Activated CD4-positive, alpha-beta memory T cell treated with anti-CD3 and anti-CD28 coated beads for 36 hours (primary cell): ENCODE results near the gene CALB2. TPM values are rescaled to one million over a fixed set of nuclear protein-coding genes. Genes with fewer than 3 reads are reported as not detected.

Experiments
- CTCF ChIA-PET: fragments of 350-600 bp; sonication (Branson Sonifier 250); formaldehyde crosslinking; loops from one replicate; lab custom pipeline; 2021; ENCODE audit warnings: antibody characterized with exemption, inconsistent platforms; lab: Charles Lee
- POLR2A ChIA-PET: fragments of 350-600 bp; sonication (Branson Sonifier 250); formaldehyde crosslinking; loops from one replicate; lab custom pipeline; 2021; ENCODE audit warnings: antibody characterized with exemption; lab: Charles Lee
- DNase-seq: peaks from one replicate; pipeline ENCODE4 v3.0.0-alpha.2; 2020
- H3K27ac Mint-ChIP-seq: one replicate; pipeline ENCODE4 v1.8.0; 2021; ENCODE audit warnings: mixed read lengths
- H3K27me3 Mint-ChIP-seq: one replicate; pipeline ENCODE4 v1.8.0; 2021; ENCODE audit warnings: mixed read lengths
- H3K36me3 Mint-ChIP-seq: one replicate; pipeline ENCODE4 v1.8.0; 2021; ENCODE audit warnings: mixed read lengths
- H3K4me1 Mint-ChIP-seq: one replicate; pipeline ENCODE4 v1.8.0; 2021; ENCODE audit warnings: low read depth, mixed read lengths
- H3K4me3 Mint-ChIP-seq: one replicate; pipeline ENCODE4 v1.8.0; 2021; ENCODE audit warnings: mild to moderate bottlenecking, mixed read lengths
- H3K9me3 Mint-ChIP-seq: one replicate; pipeline ENCODE4 v1.8.0; 2021; ENCODE audit warnings: mixed read lengths
- intact Hi-C: fragments of 100-400 bp; cut with micrococcal nuclease; formaldehyde crosslinking; loops from one replicate; pipeline ENCODE4 v1.15.1; 2023
- total RNA-seq, 2 experiments: library from RNA; stranded (reverse); gene quantifications; one replicate each; pipeline ENCODE4 v1.2.3, GENCODE V29; 2021

The CALB2 gene
- total RNA-seq, 2 experiments from 2014 or later = not detected

DNA sequence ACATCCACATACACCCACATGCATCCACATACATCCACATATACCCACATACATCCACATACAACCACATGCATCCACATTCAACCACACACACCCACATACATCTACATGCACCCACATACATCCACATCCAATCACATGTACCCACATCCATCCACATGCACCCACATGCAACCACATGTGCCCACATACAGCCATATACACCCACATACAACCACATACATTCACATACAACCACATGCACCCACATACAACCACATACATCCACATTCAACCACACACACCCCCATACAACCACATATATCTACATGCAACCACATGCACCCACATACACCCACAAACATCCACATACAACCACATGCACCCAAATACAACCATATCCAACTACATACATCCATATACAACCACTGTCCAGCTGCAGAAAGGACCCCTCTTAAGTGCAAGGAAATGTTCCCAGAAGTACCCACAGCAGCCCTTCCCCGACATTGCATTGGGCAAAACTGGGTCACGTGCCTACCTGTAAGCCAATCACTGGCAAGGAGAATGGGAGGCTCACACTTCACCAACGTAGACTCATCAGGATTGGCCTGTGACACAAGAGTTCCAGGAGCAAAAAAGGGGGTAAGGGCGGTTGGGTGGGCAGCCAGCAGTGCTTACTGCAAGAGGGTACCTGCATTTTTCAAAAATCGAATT lies 18.1 kb downstream of the CALB2 start:
- H3K27ac Mint-ChIP-seq = no peak overlapping the region
- POLR2A ChIA-PET = no interaction called here
- H3K4me3 Mint-ChIP-seq = no peak overlapping the region
- no peaks in the 10 kb centered on the region for H3K4me1 Mint-ChIP-seq
- no peaks in the 10 kb centered on the region for H3K9me3 Mint-ChIP-seq
- intact Hi-C loops = no loop called here
- no peaks in the 10 kb centered on the region for H3K36me3 Mint-ChIP-seq
- peaks cover 14% of the 10 kb centered on the region for H3K27me3 Mint-ChIP-seq
- no peak for DNase-seq
- CTCF ChIA-PET = interaction anchor here (1.0 kb wide), 1 partner anchor 123 kb away, joined by 3 read pairs; no protein-coding TSS in a partner anchor

DNA sequence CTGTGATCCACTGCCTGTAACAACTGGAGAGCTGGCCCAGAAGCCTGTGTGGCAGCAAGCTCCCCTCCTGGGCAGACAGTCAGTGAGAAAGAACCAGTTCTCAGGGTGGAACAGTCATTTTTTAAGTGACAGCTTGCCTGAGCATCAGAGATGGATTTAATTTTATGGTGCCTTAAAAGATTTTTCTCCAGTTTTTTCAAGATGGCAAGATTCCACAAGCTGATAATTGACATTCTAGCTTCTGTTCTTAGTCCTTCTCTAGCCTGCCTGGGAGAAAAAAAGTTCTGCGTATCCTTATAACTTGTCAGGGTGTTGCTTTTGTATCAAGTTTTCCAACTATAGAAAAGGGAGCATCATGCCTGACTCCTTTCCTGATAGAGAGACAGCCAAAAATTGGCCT lies 21.2 kb downstream of the CALB2 start:
- no peak overlapping the region for H3K27ac Mint-ChIP-seq
- ChIA-PET CTCF (no interaction called here), POLR2A (no interaction called here)
- H3K9me3 Mint-ChIP-seq = no peaks in the 10 kb centered on the region
- DNase-seq = no peak
- H3K4me1 Mint-ChIP-seq = no peaks in the 10 kb centered on the region
- H3K4me3 Mint-ChIP-seq = no peak overlapping the region
- intact Hi-C loops = no loop called here
- peaks cover 8% of the 10 kb centered on the region for H3K27me3 Mint-ChIP-seq
- no peaks in the 10 kb centered on the region for H3K36me3 Mint-ChIP-seq

DNA sequence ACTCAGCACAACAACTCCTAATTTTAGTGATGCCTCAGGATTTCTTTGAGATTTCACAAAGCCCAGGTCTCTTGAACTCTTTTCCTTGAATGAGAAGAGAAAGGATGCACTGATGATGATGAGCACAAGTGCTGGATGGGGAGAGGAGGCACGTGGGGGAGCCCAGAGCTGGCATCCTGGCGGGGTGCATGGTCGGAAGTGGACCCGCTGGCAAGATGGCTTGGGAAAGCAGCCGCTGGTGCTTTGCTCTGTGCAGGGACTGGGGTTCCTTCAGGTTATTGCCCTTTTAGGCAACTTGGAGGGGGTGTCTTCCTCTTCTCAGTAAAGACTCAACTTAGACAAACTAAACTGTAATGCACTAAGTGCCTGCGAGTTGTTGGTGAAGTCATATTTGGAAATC lies 22.3 kb downstream of the CALB2 start:
- Mint-ChIP-seq H3K27ac (no peak overlapping the region), H3K9me3 (no peaks in the 10 kb centered on the region), H3K27me3 (peaks cover 12% of the 10 kb centered on the region), H3K36me3 (no peaks in the 10 kb centered on the region), H3K4me3 (no peak overlapping the region), H3K4me1 (no peaks in the 10 kb centered on the region)
- DNase-seq = no peak
- CTCF ChIA-PET = no interaction called here
- intact Hi-C loops = no loop called here
- POLR2A ChIA-PET = no interaction called here

DNA sequence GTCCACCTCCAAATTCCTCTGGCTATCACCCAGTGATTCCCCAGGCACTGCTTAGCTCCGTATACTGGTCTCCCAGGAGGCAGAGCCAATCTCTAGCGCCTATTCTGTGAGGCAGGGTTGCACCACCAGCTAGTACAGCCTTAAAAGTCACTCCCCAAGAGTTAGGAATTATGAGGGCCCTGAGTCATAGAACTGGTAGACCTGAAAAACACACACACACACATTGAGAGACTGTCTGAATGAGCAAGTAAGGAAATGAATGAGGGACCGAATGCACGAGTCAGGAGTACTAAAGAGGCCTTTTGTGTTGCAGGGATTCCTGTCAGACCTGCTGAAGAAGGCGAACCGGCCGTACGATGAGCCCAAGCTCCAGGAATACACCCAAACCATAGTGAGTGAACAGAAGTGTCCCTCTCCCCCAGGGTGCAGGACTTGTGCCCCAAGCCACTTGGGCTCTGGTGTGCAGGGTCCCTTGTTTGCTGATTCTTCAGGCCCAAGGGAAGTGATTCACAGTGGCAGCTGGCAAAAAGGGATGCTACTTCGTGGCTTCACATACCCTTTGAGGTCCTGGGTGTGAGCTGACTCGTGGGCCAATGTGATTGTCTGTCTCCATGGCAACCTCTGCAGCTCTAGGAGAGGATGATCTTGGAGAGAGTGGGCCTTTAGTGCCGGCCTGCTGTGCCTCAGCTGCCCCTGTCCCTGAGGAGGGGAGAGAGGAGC lies 24.7 kb downstream of the CALB2 start:
- Mint-ChIP-seq H3K27ac (no peak overlapping the region), H3K4me3 (no peak overlapping the region), H3K27me3 (peaks cover 18% of the 10 kb centered on the region), H3K4me1 (no peaks in the 10 kb centered on the region), H3K9me3 (no peaks in the 10 kb centered on the region), H3K36me3 (no peaks in the 10 kb centered on the region)
- POLR2A ChIA-PET = no interaction called here
- DNase-seq = no peak
- CTCF ChIA-PET = no interaction called here
- intact Hi-C loops = no loop called here

DNA sequence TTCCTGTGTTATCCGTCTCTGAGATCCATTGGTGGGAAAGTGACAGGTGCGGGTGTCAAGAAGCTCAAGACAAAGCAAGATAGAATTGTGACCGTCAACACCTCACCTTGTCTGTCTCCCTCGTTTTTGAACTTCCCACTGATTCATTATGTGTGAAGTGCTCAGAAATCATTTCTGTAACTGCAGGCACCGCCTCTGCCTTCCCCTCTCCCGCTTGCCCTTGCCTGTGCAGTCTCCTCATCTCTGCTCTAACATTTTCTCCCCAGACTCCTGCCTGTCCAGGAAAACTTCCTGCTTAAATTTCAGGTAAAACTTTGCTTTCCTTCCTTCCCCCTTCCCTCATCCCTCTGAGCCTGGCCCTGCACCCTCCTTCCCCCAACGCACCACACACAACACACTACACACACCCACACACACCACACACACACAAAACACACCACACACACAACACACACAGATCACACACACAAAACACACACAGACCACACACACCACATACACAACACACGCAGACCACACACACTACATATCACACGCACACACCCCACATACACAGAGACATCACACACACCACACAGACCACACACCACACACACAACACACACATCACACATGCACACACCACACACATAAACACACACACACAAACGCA lies 25.7 kb downstream of the CALB2 start:
- no peak for DNase-seq
- no peak overlapping the region for H3K4me3 Mint-ChIP-seq
- no peaks in the 10 kb centered on the region for H3K4me1 Mint-ChIP-seq
- H3K27me3 Mint-ChIP-seq = peaks cover 21% of the 10 kb centered on the region
- intact Hi-C loops = no loop called here
- ChIA-PET CTCF (no interaction called here), POLR2A (no interaction called here)
- no peak overlapping the region for H3K27ac Mint-ChIP-seq
- no peaks in the 10 kb centered on the region for H3K36me3 Mint-ChIP-seq
- H3K9me3 Mint-ChIP-seq = no peaks in the 10 kb centered on the region

DNA sequence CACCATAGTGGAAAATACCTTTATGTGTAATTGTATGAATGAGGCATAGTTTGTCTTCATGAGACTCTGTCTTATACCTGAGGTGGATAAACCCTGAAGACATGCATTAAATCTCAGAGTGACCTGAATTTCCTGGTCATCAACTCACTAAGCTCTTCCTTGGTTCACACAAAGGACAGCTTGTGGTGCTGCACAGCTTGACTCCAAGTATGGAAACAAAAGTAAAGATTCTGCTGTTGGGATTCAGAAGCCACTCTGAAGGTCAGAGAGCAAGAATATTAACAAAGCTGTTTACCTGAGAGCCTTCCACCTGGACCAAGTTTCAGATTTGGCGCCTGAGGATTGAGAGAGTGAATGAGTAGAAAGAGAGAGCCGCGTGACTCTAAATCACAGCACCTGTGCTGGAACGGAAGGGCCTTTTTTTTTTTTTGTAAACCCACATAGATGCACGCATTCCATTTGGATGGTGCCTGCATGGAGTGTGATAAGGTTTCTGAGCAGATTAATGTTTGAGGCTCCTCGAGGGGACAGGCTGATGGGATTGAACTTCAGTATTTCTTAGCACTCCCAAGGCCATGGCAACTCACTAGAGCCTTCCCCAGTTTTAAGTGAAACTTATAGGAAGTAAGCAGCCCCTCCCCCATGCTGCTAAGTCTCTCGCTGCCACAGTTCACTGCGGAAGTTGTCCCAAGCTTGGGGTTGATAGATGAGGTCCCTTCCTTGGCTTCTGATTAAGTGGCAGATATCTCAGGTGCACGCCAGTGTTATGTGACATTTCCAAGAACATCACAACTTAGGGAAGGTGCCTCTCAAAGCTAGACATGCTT lies 28.7 kb downstream of the CALB2 start:
- no peaks in the 10 kb centered on the region for H3K4me1 Mint-ChIP-seq

DNA sequence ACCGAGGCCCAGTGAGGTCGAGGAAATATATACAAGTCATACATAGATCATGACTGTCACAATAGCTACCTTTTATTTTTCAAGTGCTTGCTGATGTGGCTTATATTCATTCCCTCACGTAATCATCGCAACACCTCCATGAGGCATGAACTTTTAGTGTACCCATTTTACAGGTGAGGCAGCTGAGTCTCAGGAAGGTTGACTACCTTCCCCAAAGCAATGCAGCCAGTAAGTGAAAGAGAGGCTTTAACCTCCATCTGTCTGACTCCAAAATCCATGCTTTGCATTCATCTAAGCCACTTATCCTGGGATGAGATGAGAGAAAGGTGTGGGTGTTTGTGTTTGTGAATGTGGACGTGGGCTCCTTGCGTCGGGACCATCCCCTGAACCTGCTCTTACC lies 30.8 kb downstream of the CALB2 start:
- intact Hi-C loops = no loop called here
- Mint-ChIP-seq H3K9me3 (no peaks in the 10 kb centered on the region), H3K4me1 (no peaks in the 10 kb centered on the region), H3K27ac (no peak overlapping the region), H3K27me3 (peaks cover 32% of the 10 kb centered on the region), H3K36me3 (no peaks in the 10 kb centered on the region), H3K4me3 (no peak overlapping the region)
- POLR2A ChIA-PET = no interaction called here
- DNase-seq = no peak
- CTCF ChIA-PET = interaction anchor here (1.5 to 1.9 kb wide), 2 partner anchors 24 to 31 kb away, joined by 4 to 5 read pairs; partner anchors contain the start of gene CALB2

More for the DNA sequence above, 28.7 kb downstream of the CALB2 start:
- CTCF ChIA-PET = interaction anchor here (1.1 kb wide), 1 partner anchor 25 kb away, joined by 5 read pairs; no protein-coding TSS in a partner anchor
- no peaks in the 10 kb centered on the region for H3K36me3 Mint-ChIP-seq
- no peak overlapping the region for H3K4me3 Mint-ChIP-seq
- no peak for DNase-seq
- POLR2A ChIA-PET = no interaction called here
- no peak overlapping the region for H3K27ac Mint-ChIP-seq
- H3K27me3 Mint-ChIP-seq = peaks cover 28% of the 10 kb centered on the region
- H3K9me3 Mint-ChIP-seq = no peaks in the 10 kb centered on the region
- intact Hi-C loops = no loop called here

DNA sequence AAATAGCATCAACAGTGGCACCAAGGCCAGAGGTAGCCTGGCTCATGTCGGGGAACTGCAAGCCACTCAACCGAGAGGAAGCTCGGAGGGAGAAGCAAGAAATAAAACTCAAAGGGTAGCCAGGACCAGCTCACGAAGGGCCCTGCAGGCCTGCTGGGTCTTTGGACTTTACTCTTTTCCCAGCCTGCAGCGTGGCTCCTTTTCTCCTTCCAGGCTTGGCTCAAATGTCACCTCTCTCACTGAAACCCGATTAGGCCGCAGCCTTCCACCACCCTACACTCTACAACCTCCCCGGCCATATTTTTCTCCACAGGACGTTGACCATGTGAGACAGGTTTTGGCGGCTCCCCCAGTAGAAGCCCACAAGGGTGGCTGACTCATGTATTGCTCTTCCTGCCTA lies 38.1 kb downstream of the CALB2 start:
- intact Hi-C loops = no loop called here
- Mint-ChIP-seq H3K27ac (no peak overlapping the region), H3K4me3 (no peak overlapping the region), H3K9me3 (no peaks in the 10 kb centered on the region), H3K36me3 (no peaks in the 10 kb centered on the region), H3K4me1 (no peaks in the 10 kb centered on the region), H3K27me3 (peaks cover 13% of the 10 kb centered on the region)
- CTCF ChIA-PET = no interaction called here
- POLR2A ChIA-PET = no interaction called here
- DNase-seq = no peak

DNA sequence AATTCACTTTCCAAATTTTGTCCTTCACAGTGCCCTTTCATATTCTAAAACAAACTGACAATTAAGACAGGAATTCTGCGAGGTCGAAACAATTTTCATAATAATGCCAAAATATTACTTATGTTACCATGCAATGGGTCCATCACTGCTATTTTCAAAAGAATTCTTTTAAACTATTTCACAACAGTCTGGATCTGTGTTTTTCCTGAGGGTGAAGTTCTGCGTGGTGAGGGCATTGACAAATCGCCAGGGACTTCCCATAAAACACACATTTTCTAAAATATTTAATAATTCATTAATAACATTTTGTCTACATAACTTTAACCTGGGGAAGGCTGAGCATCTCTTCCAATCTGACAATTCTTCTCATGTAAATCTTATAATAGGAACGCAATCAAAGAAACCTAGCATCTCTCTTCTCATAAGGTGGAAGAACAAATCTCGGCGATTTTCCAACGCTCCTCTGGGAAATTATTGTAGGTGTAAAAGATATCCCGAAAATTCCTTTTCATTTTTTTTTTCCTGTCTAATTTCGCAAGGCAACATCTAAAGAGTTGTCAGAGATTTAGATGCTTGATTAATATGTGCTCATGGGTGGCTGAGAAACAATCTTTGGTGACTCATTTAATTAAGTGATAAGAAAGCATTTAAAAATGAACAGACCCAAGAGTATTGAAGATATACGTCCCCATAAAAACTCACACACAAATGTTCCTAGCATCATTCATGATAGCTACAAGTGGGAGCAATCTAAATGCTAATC lies 41.5 kb downstream of the CALB2 start:
- Mint-ChIP-seq H3K27me3 (peaks cover 13% of the 10 kb centered on the region), H3K4me1 (no peaks in the 10 kb centered on the region), H3K36me3 (no peaks in the 10 kb centered on the region), H3K9me3 (no peaks in the 10 kb centered on the region), H3K27ac (no peak overlapping the region), H3K4me3 (no peak overlapping the region)
- no peak for DNase-seq
- ChIA-PET CTCF (interaction anchor here (1.2 kb wide), 1 partner anchor 13 kb away, joined by 5 read pairs; no protein-coding TSS in a partner anchor), POLR2A (no interaction called here)
- intact Hi-C loops = no loop called here

DNA sequence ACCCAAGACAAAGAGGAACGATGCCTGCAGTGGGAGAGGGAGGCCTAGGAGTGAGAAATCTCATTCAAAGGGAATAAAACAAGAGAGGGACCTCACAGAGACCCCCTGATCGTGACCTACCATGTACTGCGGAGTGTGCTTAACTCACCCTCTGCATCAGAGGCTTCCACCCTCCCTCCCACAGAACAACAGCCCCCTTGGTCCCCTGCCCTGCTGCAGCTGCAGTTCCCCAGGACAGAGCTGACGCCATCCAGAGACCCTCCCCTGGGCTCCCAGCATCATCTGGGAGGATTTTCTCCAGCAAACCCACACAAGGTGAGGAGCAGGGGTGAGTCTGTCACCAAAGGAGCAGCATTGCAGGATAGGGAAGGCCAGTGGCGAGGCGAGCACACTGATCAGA lies 43.5 kb downstream of the CALB2 start:
- no peak overlapping the region for H3K27ac Mint-ChIP-seq
- no peaks in the 10 kb centered on the region for H3K9me3 Mint-ChIP-seq
- CTCF ChIA-PET = no interaction called here
- POLR2A ChIA-PET = no interaction called here
- no peak for DNase-seq
- no peaks in the 10 kb centered on the region for H3K36me3 Mint-ChIP-seq
- H3K4me3 Mint-ChIP-seq = no peak overlapping the region
- H3K27me3 Mint-ChIP-seq = peaks cover 14% of the 10 kb centered on the region
- intact Hi-C loops = no loop called here
- peaks cover 3% of the 10 kb centered on the region for H3K4me1 Mint-ChIP-seq

DNA sequence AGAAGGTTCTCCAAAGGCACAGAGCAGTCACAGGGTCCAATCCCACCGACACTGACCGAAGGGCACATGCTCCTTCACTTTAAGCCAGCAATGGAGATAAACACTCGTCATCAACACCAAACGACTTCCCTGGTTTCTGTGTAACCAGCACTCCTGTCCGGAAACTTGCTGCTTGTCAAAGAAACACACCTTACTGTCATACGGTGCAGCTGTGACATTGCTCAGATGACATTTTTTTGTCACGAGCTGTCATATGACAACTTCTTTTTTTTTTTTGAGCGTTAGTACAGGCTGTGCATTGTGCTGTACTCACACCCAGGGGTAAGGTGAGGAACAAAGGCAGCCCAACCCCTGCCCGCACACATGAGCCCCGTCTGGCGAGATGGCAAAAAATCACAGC lies 44.2 kb downstream of the CALB2 start:
- intact Hi-C loops = no loop called here
- Mint-ChIP-seq H3K4me3 (no peak overlapping the region), H3K9me3 (no peaks in the 10 kb centered on the region), H3K27ac (no peak overlapping the region), H3K36me3 (no peaks in the 10 kb centered on the region), H3K4me1 (peaks cover 3% of the 10 kb centered on the region), H3K27me3 (peaks cover 14% of the 10 kb centered on the region)
- ChIA-PET POLR2A (no interaction called here), CTCF (interaction anchor here (1.5 kb wide), 1 partner anchor 10 kb away, joined by 8 read pairs; no protein-coding TSS in a partner anchor)
- no peak for DNase-seq
